ENCODE measurements around the gene SMYD5.

- TF ChIP-seq YY1 (IDR thresholded peaks at IDR 0.05; ENCODE audit: insufficient read depth, insufficient read length) (no peak), ZNF274 (IDR thresholded peaks at IDR 0.05; ENCODE audit: low read depth, low read length) (no peak)
These were observed 54.4 kb downstream of the SMYD5 start for GRCh38 chr2:73268366-73268829.

Measured in NT2/D1 (cell line).